ENCODE measurements around the gene MBP.

GRCh38 chr18:77114152-77114414 lies 18.5 kb downstream of the MBP start:
- TF ChIP-seq CTCF (IDR thresholded peaks at IDR 0.05 in 4 of 5, conservative IDR thresholded peaks at IDR 0.05 in 1 of 5) (no peak), POLR2A (IDR thresholded peaks at IDR 0.05) (no peak)

Measured in gastrocnemius medialis (tissue), 4 donors.